GM15510 (cell line): ENCODE results near the gene TEX9.

ENCODE experiments used
- POLR2A ChIP-seq: IDR thresholded peaks from 3 replicates; pipeline ENCODE4 v1.6.1; 2011; ENCODE audit warnings: borderline replicate concordance; ENCODE audit not compliant: insufficient read length; ENCODE audit errors: extremely low read depth

TEX9 gene

GRCh38 chr15:56351957-56352506 lies 13.2 kb upstream of the TEX9 start:
- TF ChIP-seq POLR2A = no peak

- no peak for TF ChIP-seq POLR2A
These were observed 12.1 kb upstream of the TEX9 start for GRCh38 chr15:56353119-56353518.

DNA sequence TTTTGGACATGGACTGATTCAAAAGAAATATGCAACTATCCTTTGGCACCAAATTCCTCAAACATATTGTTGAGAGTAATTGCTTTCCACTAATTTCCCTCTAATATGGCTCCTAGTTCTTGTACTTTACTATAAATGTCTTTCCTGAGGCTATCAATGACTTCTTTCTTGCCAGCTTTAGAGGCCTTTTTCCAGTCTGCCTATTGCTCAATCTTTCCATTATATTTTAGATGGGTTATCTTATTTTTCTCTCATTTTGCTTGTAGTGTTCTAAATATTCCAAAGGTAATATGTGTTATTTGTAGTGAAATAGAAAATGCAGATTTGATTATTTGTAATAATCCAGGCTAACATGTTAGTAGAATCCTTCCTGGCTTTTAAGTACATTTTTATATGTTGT lies 11.5 kb upstream of the TEX9 start:
- TF ChIP-seq POLR2A = no peak

- no peak for TF ChIP-seq POLR2A
These were observed 8.6 kb upstream of the TEX9 start for GRCh38 chr15:56356616-56357015.

- no peak for TF ChIP-seq POLR2A
These were observed 6.6 kb upstream of the TEX9 start for GRCh38 chr15:56358604-56359003.

GRCh38 chr15:56361987-56362386 lies 3.2 kb upstream of the TEX9 start:
- no peak for TF ChIP-seq POLR2A

DNA sequence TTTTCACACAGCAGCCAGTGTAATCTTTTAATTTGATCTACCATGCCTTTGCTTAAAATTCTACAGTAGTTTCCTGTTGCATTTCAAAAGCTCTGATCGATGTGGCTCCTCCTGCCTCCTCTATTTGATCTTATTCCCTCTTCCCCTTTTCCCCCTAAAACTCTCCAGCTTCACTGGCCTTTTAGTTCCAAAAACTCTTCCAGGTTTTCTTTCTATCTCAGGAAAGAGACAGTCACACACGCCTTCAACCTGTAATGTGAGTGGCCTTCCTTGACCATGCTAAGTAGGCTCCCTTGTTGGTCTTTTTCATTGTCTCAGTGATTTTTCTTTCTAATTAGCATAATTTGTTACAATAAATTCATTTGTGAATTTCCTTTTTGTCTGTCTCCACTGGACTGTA lies 985 bp downstream of the TEX9 start:
- no peak for TF ChIP-seq POLR2A

- TF ChIP-seq POLR2A = no peak
These were observed 1.9 kb downstream of the TEX9 start for GRCh38 chr15:56367156-56367555.

GRCh38 chr15:56369234-56369633 lies 4.0 kb downstream of the TEX9 start:
- TF ChIP-seq POLR2A = no peak

GRCh38 chr15:56371495-56372147 lies 6.4 kb downstream of the TEX9 start:
- TF ChIP-seq POLR2A = no peak

DNA sequence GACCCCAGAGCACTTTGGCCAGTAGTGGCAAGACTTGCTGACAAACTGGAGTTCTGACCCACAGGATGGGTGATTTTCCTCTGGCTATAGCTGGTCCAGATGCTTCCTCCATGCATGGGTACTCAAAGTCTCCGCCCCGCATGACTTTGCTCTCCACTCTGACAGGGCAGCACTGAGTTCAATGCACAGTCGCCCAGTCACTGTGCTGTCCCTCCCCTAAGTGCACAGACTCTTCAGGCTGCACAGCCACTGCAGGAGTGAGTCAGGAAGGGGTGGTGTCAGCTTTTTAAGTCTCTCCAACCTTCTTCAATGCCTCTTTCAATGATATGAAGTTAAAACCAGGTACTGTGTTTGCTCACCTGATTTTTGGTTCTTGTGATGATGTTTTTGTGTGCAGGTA lies 17.8 kb downstream of the TEX9 start:
- TF ChIP-seq POLR2A = no peak

DNA sequence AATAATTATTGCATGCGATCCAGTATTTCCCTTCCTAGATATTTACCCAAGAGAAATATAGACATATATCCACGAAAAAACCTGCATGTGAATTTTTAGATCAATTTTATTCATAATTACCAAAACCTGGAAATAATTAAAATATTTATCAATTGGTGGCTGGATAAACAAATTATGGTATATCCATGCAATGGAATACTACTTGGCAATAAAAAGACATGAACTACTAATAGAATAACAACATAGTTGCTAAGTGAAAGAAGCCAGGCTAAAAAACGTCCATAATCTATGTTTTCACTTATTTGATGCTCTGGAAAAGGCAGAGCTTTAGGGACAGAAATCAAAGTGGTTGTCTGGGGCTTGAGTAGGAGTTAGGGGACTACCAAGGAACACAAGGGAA lies 20.7 kb downstream of the TEX9 start:
- no peak for TF ChIP-seq POLR2A

DNA sequence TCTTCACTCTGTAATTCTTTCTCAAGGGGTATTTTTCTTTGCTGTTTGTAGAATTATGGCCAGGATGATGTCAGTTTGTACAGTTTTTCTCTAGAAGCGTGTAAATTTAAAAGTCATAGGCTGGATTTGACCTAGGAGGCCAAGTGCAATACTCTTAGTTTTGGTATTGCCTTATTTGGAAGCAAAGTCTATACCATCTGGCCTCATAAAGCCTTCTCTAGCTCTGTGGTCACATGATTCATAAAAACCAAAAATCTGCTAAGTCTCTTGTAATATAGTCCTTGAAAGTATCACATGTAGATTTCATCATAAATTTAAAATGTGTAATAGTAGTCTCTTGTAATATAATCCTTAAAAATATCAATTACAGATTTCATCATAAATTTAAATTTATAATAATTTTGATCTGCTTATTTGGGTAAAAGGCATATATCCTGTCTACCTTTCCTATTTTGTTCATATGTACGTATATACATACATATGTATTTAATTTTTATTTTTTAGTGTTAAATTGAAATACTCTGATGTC lies 25.6 kb downstream of the TEX9 start:
- TF ChIP-seq POLR2A = no peak

GRCh38 chr15:56393277-56393676 lies 28.1 kb downstream of the TEX9 start:
- TF ChIP-seq POLR2A = no peak

GRCh38 chr15:56394909-56395308 lies 29.7 kb downstream of the TEX9 start:
- no peak for TF ChIP-seq POLR2A

GRCh38 chr15:56410721-56411120 lies 45.5 kb downstream of the TEX9 start:
- no peak for TF ChIP-seq POLR2A
